HG03469 (cell line): Measurements from ENCODE around the gene CASZ1.

Source experiments
- ATAC-seq: cut with Tn5 transposase; IDR thresholded peaks from one replicate; pipeline ENCODE4 v1.9.1; 2021; ENCODE audit warnings: mild to moderate bottlenecking, moderate library complexity, moderate number of reproducible peaks; ENCODE audit not compliant: unreplicated experiment

Gene CASZ1

GRCh38 chr1:10796029-10796944 is at the start of gene CASZ1:
TSS of gene CASZ1 (minus strand) at chr1:10796646. CDS start at chr1:10693889, 102,757 bp downstream.
- ATAC-seq: no peak

GRCh38 chr1:10843697-10844096 is 47.3 kb upstream of the CASZ1 start:
- ATAC-seq: no peak

- no peak for ATAC-seq
Observed at GRCh38 chr1:10841118-10841517, 44.7 kb upstream of the CASZ1 start.

- ATAC-seq: no peak
Observed at GRCh38 chr1:10839188-10839770, 42.8 kb upstream of the CASZ1 start.

GRCh38 chr1:10838541-10838940 is 42.1 kb upstream of the CASZ1 start:
- ATAC-seq: no peak

GRCh38 chr1:10836726-10837125 is 40.3 kb upstream of the CASZ1 start:
- ATAC-seq: no peak

- no peak for ATAC-seq
Observed at GRCh38 chr1:10835822-10836421, 39.5 kb upstream of the CASZ1 start.

GRCh38 chr1:10835421-10835820 is 39.0 kb upstream of the CASZ1 start:
- ATAC-seq: no peak

- ATAC-seq: no peak
Observed at GRCh38 chr1:10834770-10835412, 38.4 kb upstream of the CASZ1 start.

GRCh38 chr1:10833630-10834557 is 37.4 kb upstream of the CASZ1 start:
- no peak for ATAC-seq

- no peak for ATAC-seq
Observed at GRCh38 chr1:10832703-10833102, 36.3 kb upstream of the CASZ1 start.

- no peak for ATAC-seq
Observed at GRCh38 chr1:10830961-10831668, 34.7 kb upstream of the CASZ1 start.

GRCh38 chr1:10829965-10830515 is 33.6 kb upstream of the CASZ1 start:
- no peak for ATAC-seq

- no peak for ATAC-seq
Observed at GRCh38 chr1:10829067-10829818, 32.8 kb upstream of the CASZ1 start.

- no peak for ATAC-seq
Observed at GRCh38 chr1:10827377-10828333, 31.2 kb upstream of the CASZ1 start.

- no peak for ATAC-seq
Observed at GRCh38 chr1:10825592-10825991, 29.1 kb upstream of the CASZ1 start.

GRCh38 chr1:10824821-10825540 is 28.5 kb upstream of the CASZ1 start:
- ATAC-seq: no peak
